Endothelial cell of umbilical vein (primary cell): ENCODE measurements around the gene CACNA1C. TPM values are rescaled to one million over a fixed set of nuclear protein-coding genes. Genes with fewer than 3 reads are reported as not detected.

Experiments used
- BruUV-seq: library from RNA; stranded (reverse); fragments of 400-500 nt; replicated peaks from 2 replicates; lab custom pipeline; 2021; lab: Mats Ljungman, UMichigan
- CTCF ChIA-PET: fragments of 300-600, 350-600 bp; sonication (Branson Sonifier 250); formaldehyde crosslinking; loops from one replicate; lab custom pipeline; 2021; ENCODE audit warnings: antibody characterized with exemption, inconsistent platforms; lab: Charles Lee
- POLR2A ChIA-PET: fragments of 300-600, 350-600 bp; sonication (Branson Sonifier 250); formaldehyde crosslinking; loops from one replicate; lab custom pipeline; 2021; ENCODE audit warnings: antibody characterized with exemption, inconsistent platforms; lab: Charles Lee
- DNase-seq: peaks from one replicate; pipeline ENCODE4 v3.0.0-alpha.2; 2011; ENCODE audit warnings: low read depth, low spot score
- FAIRE-seq: peaks from 2 replicates; lab custom pipeline; 2011; peaks lifted over from hg19 to GRCh38; lab: Jason Lieb, UNC
- H2AFZ ChIP-seq: 2 replicates; pipeline ENCODE4 v1.6.0; 2012; ENCODE audit warnings: low read depth, low read length, control low read depth, inconsistent platforms
- H3K27ac ChIP-seq: 2 replicates; pipeline ENCODE4 v1.5.1; 2011; ENCODE audit warnings: low read depth, mild to moderate bottlenecking, control low read depth, low read length, moderate library complexity; ENCODE audit not compliant: insufficient read depth
- H3K27me3 ChIP-seq, 2 experiments: 2 replicates each; pipeline versions ENCODE4 v1.6.0 to v1.6.1; 2011; ENCODE audit warnings: low read length in 2 of 2, mixed read lengths in 1 of 2; ENCODE audit not compliant: control insufficient read depth in 2 of 2, insufficient read depth in 2 of 2
- H3K36me3 ChIP-seq, 2 experiments: 2 replicates in 1 of 2; 3 replicates in 1 of 2; pipeline ENCODE4 v1.5.1; 2011; ENCODE audit warnings: low read length in 2 of 2, mild to moderate bottlenecking in 1 of 2, moderate library complexity in 1 of 2; ENCODE audit not compliant: control insufficient read depth in 2 of 2, insufficient read depth in 2 of 2; ENCODE audit errors: extremely low read depth in 1 of 2
- H3K4me1 ChIP-seq: 3 replicates; pipeline ENCODE4 v1.5.1; 2011; ENCODE audit warnings: mild to moderate bottlenecking, low read length; ENCODE audit not compliant: control insufficient read depth, insufficient read depth; ENCODE audit errors: extremely low read depth
- H3K4me2 ChIP-seq: 2 replicates; pipeline ENCODE4 v1.6.1; 2011; ENCODE audit warnings: low read length, control low read depth, mixed read lengths; ENCODE audit not compliant: insufficient read depth
- H3K4me3 ChIP-seq, 3 experiments: fragments of 200-600 bp in 1 of 3; sonication (generic), shearing (Covaris generic) in 1 of 3; replicated peaks in 1 of 3; 2 replicates each; pipeline ENCODE4 v1.5.1; 2011 to 2016; ENCODE audit warnings: control low read depth in 3 of 3, low read length in 3 of 3, mild to moderate bottlenecking in 2 of 3, inconsistent platforms in 1 of 3, low read depth in 1 of 3, moderate library complexity in 1 of 3; ENCODE audit not compliant: insufficient read depth in 1 of 3
- H3K79me2 ChIP-seq: 2 replicates; pipeline ENCODE4 v1.6.0; 2012; ENCODE audit warnings: low read length, inconsistent platforms; ENCODE audit not compliant: control insufficient read depth, insufficient read depth
- H3K9ac ChIP-seq: replicated peaks from 2 replicates; pipeline ENCODE3; 2011; ENCODE audit warnings: low read length, control low read depth; ENCODE audit not compliant: insufficient read depth; ENCODE audit errors: extremely low read depth
- H3K9me1 ChIP-seq: replicated peaks from 3 replicates; pipeline ENCODE4 v1.6.0; 2011; ENCODE audit warnings: mild to moderate bottlenecking, low read length; ENCODE audit not compliant: control insufficient read depth, insufficient read depth; ENCODE audit errors: extremely low read depth
- H3K9me3 ChIP-seq: replicated peaks from 2 replicates; pipeline ENCODE4 v1.5.1; 2012; ENCODE audit warnings: low read length, inconsistent platforms; ENCODE audit not compliant: control insufficient read depth, insufficient read depth
- H4K20me1 ChIP-seq: replicated peaks from 2 replicates; pipeline ENCODE3; 2011; ENCODE audit warnings: mild to moderate bottlenecking, low read length; ENCODE audit not compliant: control insufficient read depth, insufficient read depth; ENCODE audit errors: extremely low read depth
- EZH2 ChIP-seq: IDR thresholded peaks from 2 replicates; pipeline ENCODE4 v1.6.1; 2012; ENCODE audit warnings: borderline replicate concordance, low read depth, mild to moderate bottlenecking, moderate library complexity, low read length, inconsistent platforms; ENCODE audit not compliant: severe bottlenecking
- FOS ChIP-seq: IDR thresholded peaks from 2 replicates; pipeline ENCODE4 v1.6.1; 2011; ENCODE audit warnings: mild to moderate bottlenecking, low read length, moderate library complexity, borderline replicate concordance; ENCODE audit not compliant: insufficient read depth
- GATA2 ChIP-seq: IDR thresholded peaks from 2 replicates; pipeline ENCODE4 v1.7.0; 2011; ENCODE audit warnings: low read depth, mild to moderate bottlenecking, moderate library complexity, mixed read lengths, low read length; ENCODE audit not compliant: insufficient read length, insufficient read depth
- JUN ChIP-seq: IDR thresholded peaks from 2 replicates; pipeline ENCODE4 v1.6.1; 2011; ENCODE audit warnings: borderline replicate concordance, low read depth; ENCODE audit not compliant: insufficient read length, insufficient read depth
- MYC ChIP-seq: IDR thresholded peaks from one replicate; pipeline ENCODE4 v1.6.1; 2011; ENCODE audit warnings: mild to moderate bottlenecking, low read depth, low read length
- POLR2A ChIP-seq: IDR thresholded peaks from 2 replicates; pipeline ENCODE4 v1.6.1; 2012; ENCODE audit warnings: low read depth, mild to moderate bottlenecking, control low read depth, low read length
- POLR2AphosphoS5 ChIP-seq: IDR thresholded peaks from 2 replicates; pipeline ENCODE4 v1.6.1; 2012; ENCODE audit warnings: low read depth, mild to moderate bottlenecking, control low read depth, low read length, moderate library complexity; ENCODE audit not compliant: insufficient read depth
- dilution Hi-C: fragments of 300-500 bp; cut with MboI; formaldehyde crosslinking; loops from one replicate; pipeline ENCODE4 v1.15.0; 2019; ENCODE audit warnings: low sequenced_read_pairs; ENCODE audit not compliant: extremely low pct_ligation_motif_present
- intact Hi-C: fragments of 100-400 bp; cut with micrococcal nuclease; formaldehyde crosslinking; loops from one replicate; pipeline ENCODE4 v1.10.0; 2022
- polyA plus RNA-seq, 4 experiments: library from polyadenylated mRNA; depleted of rRNA in 3 of 4; stranded (reverse) in 3 of 4; unstranded in 1 of 4; fragments of >200 nt; gene quantifications; 2 replicates each; pipeline versions ENCODE4 v1.2.1 to v1.2.3, GENCODE V29; 2011 to 2012; ENCODE audit warnings: missing spikeins in 1 of 4
- total RNA-seq: library from RNA; stranded (reverse); gene quantifications from 2 replicates; pipeline ENCODE4 v1.2.3, GENCODE V29; 2021
- TF ChIP-seq, protein P1 (sequence below), 2 donors: IDR thresholded peaks; 1 replicate in 1 of 2; 2 replicates in 1 of 2; pipeline ENCODE4 v1.5.1; 2011; ENCODE audit warnings: low read length in 2 of 2, mild to moderate bottlenecking in 2 of 2, moderate library complexity in 2 of 2, control low read depth in 1 of 2, inconsistent platforms in 1 of 2, low read depth in 1 of 2; ENCODE audit not compliant: insufficient read depth in 1 of 2; ENCODE audit errors: extremely low read depth in 1 of 2
- TF ChIP-seq, protein P2 (sequence below): IDR thresholded peaks from 2 replicates; pipeline ENCODE4 v1.6.1; 2011; ENCODE audit not compliant: insufficient read depth, insufficient read length

The CACNA1C gene
- total and polyA plus RNA-seq, 2 donors (not counting 3 experiments of a cell fraction or from before 2014, with no cell fraction given): not detected

DNA sequence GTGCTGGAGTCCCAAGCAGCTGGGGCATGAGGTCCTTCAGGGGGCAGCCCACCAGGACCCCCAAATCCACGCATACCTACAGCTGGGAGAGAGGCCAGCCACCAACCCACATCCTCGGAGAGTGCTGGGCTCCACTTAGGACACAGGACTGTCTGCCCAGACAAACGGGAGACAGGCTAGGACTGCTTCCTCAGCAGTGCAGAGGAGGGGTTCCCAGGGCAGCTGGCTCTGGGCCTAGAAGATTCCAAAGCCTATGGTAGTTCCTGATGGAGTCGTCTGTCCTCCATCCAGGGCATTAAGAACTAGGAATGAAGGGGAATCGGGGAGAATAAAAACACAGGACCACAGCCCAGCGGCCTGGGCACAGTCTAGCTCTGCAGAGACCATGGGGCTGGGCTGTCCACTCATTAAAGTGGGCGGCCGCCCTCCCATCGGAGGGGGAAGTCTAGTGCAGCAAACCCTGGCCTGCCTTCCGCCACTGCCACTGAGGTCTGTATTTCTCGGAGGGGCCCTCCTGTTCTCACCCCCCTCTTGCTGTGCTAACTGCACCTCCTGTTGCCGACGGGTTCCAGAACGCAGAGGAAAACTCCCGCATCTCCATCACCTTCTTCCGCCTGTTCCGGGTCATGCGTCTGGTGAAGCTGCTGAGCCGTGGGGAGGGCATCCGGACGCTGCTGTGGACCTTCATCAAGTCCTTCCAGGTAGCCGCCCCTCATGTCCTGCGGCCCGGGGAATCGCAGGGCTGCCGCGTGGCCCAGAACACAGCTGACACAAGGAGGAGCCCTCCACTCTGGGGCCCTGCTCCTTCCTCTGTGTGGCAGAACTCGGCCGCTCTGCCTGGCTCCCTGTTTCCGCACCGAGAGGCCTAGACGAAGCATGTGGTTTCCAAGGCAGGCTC lies 598.5 kb downstream of the CACNA1C start:
- Histone ChIP-seq H3K4me2 (no peak overlapping the region), H3K36me3 (no peaks in the 10 kb centered on the region), H2AFZ (no peak overlapping the region), H3K9me3 (no peaks in the 10 kb centered on the region), H3K27me3 (peaks cover 0 to 3% of the 10 kb centered on the region in 2 experiments), H3K4me1 (no peaks in the 10 kb centered on the region), H3K79me2 (no peaks in the 10 kb centered on the region), H3K4me3 (no peak overlapping the region), H3K27ac (no peak overlapping the region), H3K9me1 (no peaks in the 10 kb centered on the region), H4K20me1 (no peaks in the 10 kb centered on the region), H3K9ac (no peak overlapping the region)
- dilution Hi-C loops: no loop called here
- ChIA-PET POLR2A (no interaction called here), CTCF (no interaction called here)
- intact Hi-C loops: no loop called here
- TF ChIP-seq POLR2AphosphoS5 (no peak), GATA2 (no peak), JUN (no peak), FOS (no peak), POLR2A (no peak), EZH2 (no peak), MYC (no peak)
- TF ChIP-seq, protein P1, sequence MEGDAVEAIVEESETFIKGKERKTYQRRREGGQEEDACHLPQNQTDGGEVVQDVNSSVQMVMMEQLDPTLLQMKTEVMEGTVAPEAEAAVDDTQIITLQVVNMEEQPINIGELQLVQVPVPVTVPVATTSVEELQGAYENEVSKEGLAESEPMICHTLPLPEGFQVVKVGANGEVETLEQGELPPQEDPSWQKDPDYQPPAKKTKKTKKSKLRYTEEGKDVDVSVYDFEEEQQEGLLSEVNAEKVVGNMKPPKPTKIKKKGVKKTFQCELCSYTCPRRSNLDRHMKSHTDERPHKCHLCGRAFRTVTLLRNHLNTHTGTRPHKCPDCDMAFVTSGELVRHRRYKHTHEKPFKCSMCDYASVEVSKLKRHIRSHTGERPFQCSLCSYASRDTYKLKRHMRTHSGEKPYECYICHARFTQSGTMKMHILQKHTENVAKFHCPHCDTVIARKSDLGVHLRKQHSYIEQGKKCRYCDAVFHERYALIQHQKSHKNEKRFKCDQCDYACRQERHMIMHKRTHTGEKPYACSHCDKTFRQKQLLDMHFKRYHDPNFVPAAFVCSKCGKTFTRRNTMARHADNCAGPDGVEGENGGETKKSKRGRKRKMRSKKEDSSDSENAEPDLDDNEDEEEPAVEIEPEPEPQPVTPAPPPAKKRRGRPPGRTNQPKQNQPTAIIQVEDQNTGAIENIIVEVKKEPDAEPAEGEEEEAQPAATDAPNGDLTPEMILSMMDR (IDR thresholded peaks at IDR 0.05; ENCODE audit: extremely low read depth in 1 of 2, insufficient read depth in 1 of 2, low read depth in 1 of 2, low read length in 2 of 2): no peak
- TF ChIP-seq, protein P2, sequence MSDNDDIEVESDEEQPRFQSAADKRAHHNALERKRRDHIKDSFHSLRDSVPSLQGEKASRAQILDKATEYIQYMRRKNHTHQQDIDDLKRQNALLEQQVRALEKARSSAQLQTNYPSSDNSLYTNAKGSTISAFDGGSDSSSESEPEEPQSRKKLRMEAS: no peak
- FAIRE-seq (no peak), DNase-seq (no peak)
- no TSS peak for BruUV-seq
